Activated gamma-delta T cell treated with anti-CD3 and anti-CD28 coated beads, Interleukin-2, amount 50 U/mL, for 16 hours (primary cell): ENCODE results near the gene GSG1L2.

Experiments used
- DNase-seq: peaks from one replicate; pipeline ENCODE4 v3.0.0-alpha.2; 2020; ENCODE audit warnings: low read depth

GSG1L2 gene

GRCh38 chr17:9824797-9825338 is 3.0 kb upstream of the GSG1L2 start:
- no peak for DNase-seq

GRCh38 chr17:9824094-9824493 is 2.2 kb upstream of the GSG1L2 start:
- DNase-seq = no peak

- no peak for DNase-seq
These were observed 1.4 kb downstream of the GSG1L2 start for GRCh38 chr17:9820448-9820847.

- no peak for DNase-seq
These were observed 3.1 kb downstream of the GSG1L2 start for GRCh38 chr17:9818760-9819159.

- DNase-seq = no peak
These were observed 4.8 kb downstream of the GSG1L2 start for GRCh38 chr17:9817086-9817485.

- DNase-seq = no peak
These were observed 5.4 kb downstream of the GSG1L2 start for GRCh38 chr17:9816472-9816871.

- DNase-seq = no peak
These were observed 7.4 kb downstream of the GSG1L2 start for GRCh38 chr17:9814337-9814945.

- no peak for DNase-seq
These were observed 8.7 kb downstream of the GSG1L2 start for GRCh38 chr17:9813166-9813565.

GRCh38 chr17:9811537-9811936 is 10.3 kb downstream of the GSG1L2 start:
- no peak for DNase-seq

- DNase-seq = no peak
These were observed 10.8 kb downstream of the GSG1L2 start for GRCh38 chr17:9811086-9811485.

- DNase-seq = no peak
These were observed 11.6 kb downstream of the GSG1L2 start for GRCh38 chr17:9810100-9810949.

GRCh38 chr17:9809409-9809808 is 12.5 kb downstream of the GSG1L2 start:
- DNase-seq = no peak

- DNase-seq = no peak
These were observed 15.2 kb downstream of the GSG1L2 start for GRCh38 chr17:9806699-9807098.

- DNase-seq = no peak
These were observed 16.1 kb downstream of the GSG1L2 start for GRCh38 chr17:9805769-9806168.

GRCh38 chr17:9802697-9803096 is 19.2 kb downstream of the GSG1L2 start:
- no peak for DNase-seq

- no peak for DNase-seq
These were observed 19.6 kb downstream of the GSG1L2 start for GRCh38 chr17:9802294-9802693.

- no peak for DNase-seq
These were observed 20.4 kb downstream of the GSG1L2 start for GRCh38 chr17:9801505-9801904.

GRCh38 chr17:9798724-9799123 is 23.2 kb downstream of the GSG1L2 start:
- no peak for DNase-seq

GRCh38 chr17:9798008-9798407 is 23.9 kb downstream of the GSG1L2 start:
- no peak for DNase-seq

- DNase-seq = no peak
These were observed 29.6 kb downstream of the GSG1L2 start for GRCh38 chr17:9792181-9792840.

GRCh38 chr17:9790889-9791876 is 30.7 kb downstream of the GSG1L2 start, which contains the start of gene DHRS7C:
DHRS7C (minus strand) TSS chr17:9791592; CDS start chr17:9791284, 308 bp downstream.
- DNase-seq = no peak
